ENCODE results near the gene CGNL1.

The CGNL1 gene

DNA sequence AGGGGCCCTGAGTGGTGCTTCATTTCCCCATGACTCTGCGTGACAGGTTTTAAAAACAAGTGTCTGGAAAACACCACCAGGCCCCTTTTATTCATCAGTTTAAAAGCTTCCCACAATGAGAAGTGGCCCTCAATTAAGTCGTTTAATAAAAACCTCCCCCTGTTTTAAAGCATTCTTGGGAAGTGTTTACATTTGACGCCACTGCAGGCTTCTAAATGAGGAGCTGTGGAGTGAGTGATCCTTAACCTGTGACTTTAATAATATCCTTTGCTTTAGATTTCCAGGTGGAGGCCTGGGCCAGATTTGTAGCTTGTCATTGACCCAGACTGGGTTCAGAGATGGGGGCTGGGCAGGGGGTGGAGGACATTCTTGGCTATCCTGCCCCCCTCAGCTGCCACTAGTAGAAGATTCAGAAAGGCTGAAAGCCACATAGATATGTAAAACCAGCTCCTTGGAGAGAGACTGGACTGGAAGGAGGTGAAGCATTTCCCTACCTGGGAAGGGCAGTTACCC lies 11.3 kb downstream of the CGNL1 start:
- no peak for DNase-seq (ENCODE audit: low spot score)

DNA sequence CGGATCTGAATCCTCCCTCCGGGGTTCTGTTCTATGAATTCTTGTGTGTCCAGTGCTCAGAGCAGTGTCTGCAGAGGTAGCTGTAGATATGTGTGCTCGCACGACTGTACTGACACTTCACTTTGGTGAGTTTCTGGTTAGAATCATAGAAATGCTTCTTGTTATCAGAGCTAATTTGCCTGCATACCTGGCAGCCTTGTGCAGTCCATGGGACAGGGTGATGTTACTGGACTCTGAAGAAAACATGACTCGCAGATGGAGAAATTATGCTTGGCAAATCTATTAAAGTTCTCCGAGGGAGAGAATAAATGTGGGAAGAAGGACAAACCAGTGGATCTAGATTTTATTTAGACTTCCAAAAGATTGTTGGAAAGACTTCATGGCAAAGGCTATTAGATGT lies 12.2 kb downstream of the CGNL1 start:
- DNase-seq (ENCODE audit: low spot score), result no peak

DNA sequence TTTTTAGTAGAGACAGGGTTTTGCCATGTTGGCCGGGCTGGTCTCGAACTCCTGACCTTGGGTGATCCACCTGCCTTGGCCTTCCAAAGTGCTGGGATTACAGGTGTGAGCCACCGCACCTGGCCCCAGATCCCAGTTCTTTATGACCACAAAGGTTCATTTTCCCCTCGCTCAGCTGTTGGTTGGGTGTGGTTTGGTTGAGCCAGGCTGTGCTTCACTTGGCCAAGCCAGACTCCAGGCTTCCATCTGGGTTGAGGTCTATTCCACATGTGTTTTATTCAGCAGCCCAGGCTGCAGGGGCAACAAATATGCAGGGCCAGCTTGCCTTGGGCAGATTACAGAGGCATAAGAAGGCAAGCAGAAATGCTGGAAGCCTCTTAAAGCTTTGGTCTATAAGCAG lies 13.7 kb downstream of the CGNL1 start:
- no peak for DNase-seq (ENCODE audit: low spot score)

DNA sequence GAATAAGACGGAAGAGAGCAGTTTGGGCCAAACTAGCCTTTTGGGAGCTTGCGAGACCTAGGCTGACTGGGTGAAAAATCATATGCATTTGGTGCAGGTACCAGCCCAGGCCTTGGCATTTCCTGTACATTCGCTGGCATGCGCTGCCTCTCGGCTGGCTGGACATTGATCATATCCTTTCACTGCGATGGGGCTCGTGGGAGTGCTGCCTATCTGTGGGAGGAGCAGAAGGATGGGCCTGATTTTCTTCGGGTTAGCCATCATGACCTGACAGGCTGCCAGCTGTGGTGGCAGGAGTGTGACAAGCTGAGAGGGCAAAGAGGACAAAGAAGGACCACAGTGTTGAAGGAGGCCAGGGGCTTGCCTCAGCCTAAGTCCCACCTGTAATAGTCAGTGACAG lies 14.3 kb downstream of the CGNL1 start:
- DNase-seq (ENCODE audit: low spot score), result no peak

DNA sequence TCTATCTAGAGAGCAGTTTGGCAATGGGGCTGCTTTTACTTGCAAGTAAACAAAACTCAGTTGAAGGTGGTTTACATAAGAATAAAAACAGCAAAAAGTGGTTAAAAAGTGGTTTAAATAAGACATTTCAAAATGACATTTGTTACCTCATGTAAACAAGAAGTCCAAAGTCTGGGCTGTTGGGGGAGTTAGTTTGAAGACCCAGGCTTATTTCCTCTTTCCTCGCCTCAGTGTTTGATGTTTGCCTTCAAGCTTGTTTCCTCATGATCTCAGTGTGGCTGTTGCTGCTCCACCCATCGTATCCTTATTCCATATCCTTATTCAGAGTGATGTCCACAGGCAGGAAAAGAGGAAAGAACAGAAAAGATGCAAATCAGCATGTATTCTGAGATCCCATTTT lies 15.2 kb downstream of the CGNL1 start:
- no peak for DNase-seq (ENCODE audit: low spot score)

DNA sequence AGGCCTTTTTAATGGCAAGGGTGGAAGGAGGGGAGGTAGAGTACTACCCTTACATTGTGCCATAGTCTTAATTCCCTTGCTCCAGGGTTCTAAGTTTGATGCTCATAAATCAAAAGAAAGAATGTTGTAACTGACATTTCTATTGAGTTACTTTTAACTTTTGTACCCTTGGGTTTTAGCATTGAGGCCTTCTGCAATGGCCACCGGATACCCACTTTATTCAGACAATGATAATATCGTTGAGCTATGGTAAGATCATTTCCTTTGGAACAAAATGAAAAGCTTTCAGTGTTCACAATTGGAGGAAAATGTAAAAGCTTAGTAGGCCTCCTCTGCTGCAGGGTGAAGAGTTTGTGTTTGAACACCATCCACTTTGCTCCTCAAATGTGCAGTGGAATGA lies 16.8 kb downstream of the CGNL1 start:
- DNase-seq (ENCODE audit: low spot score), result no peak

DNA sequence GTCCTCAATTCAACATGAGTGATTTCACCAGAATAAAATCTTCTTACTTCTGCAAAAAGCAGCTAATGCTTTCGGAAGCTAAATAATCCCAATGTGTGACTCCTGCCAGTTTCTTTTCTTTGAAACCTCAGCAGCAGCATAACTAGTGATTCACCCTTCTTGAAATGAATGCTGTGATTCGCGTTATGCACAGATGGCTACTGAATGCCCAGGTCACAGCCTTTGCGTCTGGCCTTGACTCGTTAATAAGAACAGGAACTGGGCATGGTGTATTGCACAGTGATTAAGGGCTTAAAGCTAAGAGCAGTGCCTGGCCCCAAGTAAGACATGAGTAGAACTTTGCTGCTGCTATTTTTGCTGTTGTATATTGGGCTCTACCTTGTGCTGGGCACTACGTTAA lies 19.0 kb downstream of the CGNL1 start:
- DNase-seq (ENCODE audit: low spot score), result no peak

DNA sequence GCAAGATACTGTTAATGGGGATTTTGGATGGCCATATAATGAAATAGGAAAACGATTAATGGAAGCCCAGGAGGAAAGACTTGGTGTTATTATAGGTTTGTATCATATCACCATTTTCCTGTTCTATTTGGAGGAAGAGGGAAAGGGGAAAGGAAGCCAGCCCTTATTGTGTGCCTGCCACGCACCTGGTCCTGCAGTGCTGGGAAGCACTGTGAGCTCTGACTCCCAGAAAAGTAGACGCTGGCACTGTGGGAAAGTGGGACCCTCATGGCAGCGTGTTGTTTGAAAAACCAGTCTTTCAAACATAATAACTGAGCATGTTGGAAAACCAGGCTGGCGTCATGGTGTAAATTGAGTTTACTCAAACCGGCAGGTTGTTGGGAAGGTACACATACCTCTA lies 22.0 kb downstream of the CGNL1 start:
- DNase-seq (ENCODE audit: low spot score), result no peak

DNA sequence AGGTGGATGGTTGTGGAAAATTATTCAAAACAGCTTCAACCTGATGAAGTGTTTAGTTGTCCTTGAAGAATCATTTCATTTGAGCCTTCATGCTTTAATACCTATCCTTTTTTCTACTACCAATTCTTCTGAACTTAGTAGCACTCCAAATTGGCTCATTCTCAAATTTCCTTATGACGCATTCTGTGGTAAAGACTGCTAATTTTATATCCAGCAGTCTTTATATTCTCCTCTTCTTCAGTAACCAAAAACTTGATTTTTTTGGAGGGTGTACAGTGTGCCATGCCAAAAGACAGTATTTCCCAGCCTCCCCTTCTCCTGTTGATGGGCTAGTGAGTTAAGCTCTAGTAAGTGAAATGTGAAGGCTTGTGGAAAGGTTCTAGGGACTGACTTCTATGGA lies 25.2 kb downstream of the CGNL1 start:
- DNase-seq (ENCODE audit: low spot score), result no peak

DNA sequence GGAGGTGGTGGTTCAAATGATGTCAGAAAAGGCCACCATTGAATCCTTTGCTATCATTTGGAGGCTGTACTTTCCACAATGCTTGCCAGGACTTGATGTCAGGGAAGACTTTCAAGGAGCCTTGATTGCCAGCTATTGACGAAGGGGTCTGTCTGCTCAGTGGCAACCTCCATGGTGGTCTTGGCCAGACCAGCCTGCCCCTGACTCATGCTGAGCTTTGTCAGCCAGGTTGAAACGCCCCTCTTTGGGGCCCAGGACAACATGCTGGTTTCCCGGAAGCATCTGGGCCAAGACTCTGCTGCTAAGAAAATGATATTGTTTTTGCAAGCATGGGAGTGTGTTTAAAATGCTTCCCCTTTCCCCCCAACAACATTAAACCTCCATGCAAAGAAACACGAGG lies 26.7 kb downstream of the CGNL1 start:
- DNase-seq (ENCODE audit: low spot score), result no peak

DNA sequence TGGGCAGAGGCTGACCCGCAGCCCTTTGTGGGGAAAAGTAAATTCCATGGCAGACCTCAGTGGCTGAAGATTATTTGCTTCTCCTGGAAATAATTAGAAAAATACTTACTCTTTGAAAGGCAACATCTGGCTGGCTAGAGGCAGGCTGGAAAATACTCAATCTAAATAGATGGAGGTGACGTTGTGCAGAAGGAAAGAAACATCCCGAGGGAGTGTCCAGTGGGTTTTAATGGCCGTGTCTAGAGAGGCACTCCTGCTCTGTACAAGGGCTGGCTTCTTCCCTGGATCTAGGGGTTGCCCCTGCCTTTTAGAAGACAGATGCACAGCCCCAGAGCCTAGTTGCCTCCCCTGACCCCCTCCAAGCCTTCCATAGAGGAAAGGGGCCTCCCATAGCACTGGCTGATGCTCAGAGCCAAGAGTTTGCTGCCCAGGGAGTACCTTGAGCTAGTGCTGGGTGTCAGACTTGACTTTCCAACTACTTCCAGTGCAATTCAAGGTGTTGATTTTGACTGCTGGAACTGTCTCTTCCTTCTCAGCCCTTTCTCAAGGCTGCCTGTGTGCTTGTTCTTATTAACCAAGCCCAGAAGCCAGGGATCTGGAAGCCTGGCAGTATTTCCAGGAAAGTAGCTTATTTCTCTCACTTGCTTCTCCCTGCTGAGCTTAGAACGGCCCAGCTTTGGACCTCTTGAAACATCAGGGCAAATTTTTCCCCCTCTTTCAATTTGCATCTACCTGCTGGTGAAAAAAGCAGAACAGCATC lies 27.4 kb downstream of the CGNL1 start:
- no peak for DNase-seq (ENCODE audit: low spot score)

DNA sequence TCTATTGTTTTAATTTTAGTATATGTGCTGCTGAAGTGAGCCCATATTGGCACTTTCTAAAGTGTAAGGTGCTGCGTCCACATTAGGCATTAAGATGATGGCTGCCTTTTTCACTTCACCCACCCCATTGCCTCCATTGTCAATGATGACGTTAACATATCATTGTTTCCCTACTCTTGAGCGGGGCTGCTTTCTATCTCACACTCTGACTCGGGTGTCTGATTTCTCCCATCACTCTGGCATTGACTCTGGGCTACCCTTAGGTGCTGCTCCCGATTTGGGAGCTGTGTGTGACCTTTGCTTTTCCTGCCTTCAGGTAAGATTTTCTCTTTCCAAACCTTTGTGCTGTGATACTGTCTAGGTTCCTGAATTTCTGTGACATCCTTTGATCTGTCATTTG lies 28.8 kb downstream of the CGNL1 start:
- DNase-seq (ENCODE audit: low spot score), result no peak

DNA sequence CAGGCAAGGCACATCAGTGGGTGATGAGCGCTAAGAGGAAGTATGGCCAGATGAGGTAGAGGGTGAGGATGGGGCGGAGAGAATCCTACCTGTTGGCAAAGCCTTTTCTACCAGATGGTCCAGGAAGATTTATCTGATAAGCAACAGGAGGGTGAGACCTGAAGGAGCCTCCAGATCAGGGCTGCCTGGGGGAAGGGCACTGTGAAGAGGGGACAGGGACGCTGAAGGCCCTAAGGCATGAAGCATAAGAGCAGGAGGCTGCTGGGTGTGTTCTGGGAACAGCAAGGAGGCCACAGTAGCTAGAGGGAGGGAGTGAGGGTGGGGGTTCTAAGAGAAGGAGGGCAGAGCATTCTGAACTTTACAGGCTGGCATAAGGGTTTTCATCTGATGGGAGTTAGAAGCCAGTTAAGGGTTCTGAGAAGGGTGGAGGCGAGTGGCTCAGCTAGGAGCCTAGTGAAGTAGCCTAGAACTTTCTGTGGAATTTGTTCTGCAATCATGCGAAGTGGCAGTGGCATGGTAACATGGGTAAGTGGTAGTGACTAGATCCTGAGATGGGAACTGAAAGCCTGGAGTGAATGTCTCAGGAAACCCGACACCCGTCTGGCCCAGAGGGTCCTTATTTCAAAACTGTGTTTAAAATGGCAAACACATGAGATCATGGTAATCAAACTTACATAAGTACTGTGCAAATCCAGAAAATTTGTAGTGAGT lies 29.9 kb downstream of the CGNL1 start:
- DNase-seq (ENCODE audit: low spot score), result no peak

DNA sequence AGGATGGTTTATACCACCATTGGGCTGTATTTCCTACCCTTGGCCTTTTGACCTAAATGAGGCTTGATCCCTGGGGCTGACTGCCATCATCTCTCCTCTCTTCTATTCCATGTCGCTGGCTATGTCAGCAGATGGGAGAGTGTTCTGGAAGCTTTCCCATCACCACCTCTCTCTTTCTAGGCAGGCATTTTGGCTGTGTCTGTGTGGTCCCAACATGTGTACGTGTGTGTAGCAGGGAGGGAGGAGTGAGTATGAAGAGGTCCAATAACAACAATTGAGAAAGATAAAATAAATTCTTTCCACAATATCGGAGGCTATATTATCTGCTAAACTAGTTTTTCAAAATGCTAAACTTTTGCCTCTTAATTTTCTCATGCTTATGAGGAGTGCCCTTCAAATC lies 34.1 kb downstream of the CGNL1 start:
- DNase-seq (ENCODE audit: low spot score), result no peak

DNA sequence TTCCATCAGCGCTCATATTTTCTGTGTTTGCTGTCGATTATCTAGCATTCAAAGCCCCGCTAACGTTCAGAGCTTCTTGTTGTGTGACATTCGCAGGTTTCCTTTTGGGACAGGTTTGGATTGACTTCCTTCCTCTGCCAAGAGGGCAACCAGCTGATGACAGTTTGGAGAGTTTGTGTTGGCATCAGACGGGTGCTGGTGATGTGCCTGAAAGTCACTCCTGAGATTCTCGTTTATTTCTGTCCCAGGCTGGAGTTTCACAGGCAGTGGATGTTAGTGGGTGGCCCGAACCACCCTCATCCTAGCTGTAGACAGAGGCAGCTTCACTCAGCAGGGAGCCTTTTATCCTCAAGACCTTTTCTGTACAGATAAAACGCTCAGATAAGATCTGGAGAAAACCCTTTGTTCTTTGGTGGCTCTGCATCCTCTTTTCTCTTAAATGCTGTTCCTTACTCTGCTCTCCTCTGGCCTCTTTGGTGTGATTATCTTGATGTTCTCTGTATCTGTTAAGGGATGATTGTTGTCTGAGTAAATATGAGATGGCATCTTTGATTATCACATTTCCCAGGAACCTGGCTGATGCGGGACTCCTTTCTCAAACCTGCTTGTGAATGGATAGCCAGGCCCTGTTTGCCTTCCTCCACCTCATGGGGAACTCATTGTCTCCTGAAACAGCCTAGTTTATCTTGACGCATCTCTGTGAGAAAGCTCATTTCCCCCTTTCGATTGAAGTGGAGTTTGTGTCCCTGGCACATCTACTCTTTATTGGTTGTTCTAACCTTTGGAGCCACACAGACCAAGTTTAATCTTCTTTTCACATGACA lies 35.9 kb downstream of the CGNL1 start:
- DNase-seq (ENCODE audit: low spot score), result no peak

DNA sequence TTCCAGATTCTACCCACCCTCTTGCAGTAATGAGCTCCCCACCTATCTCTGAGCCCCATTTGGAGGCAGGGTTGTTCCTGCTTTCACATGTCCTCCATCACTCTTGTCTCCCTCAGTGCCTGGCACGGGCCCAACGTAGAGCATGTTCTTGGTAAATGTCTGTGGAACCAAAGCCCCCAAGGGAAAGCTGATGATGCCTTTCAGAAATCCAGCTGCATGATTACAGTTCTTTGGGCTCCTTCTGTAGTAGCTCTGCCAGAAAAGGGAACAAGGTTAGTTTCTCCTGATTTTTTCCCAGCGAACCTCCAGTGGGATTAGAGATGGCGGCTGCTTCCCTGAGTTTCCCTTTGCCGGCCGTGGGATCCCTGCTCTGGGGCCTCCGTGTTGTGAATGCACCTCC lies 39.3 kb downstream of the CGNL1 start:
- DNase-seq (ENCODE audit: low spot score), result no peak

DNA sequence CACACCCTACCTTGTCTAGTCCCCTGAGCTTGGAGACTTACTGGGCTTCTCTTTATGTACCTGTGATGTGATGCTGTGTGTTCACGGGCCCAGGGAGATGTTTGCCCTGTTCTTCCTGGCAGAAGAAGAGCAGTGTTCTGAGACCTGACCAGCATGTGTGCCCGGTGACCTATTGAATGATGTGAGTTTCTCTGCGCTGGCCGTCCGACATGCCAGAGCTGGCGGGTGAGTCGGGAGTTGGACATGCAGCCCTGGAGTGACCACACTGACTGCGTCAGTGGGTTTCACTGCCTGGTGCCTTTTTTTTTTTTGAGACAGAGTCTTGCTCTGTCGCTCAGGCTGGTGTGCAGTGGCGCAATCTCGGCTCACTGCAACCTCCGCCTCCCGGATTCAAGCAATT lies 42.3 kb downstream of the CGNL1 start:
- no peak for DNase-seq (ENCODE audit: low spot score)

DNA sequence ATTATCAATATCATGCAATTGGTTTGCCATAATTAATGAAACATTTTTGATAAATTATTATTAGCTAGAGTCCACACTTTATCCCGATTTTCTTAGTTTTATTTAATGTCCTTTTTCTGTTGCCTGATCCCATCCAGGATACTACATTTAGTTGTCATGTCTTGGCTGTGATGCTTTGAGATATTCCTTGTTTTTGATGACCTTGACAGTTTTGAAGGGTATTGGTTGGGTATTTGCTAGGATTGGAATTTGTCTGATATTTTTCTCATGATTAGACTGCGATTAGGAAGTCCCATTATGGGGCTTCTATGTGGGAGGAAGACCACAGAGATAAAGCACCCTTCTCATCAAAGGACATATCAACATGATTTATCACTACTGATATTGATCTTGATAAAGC lies 43.0 kb downstream of the CGNL1 start:
- DNase-seq (ENCODE audit: low spot score), result no peak

DNA sequence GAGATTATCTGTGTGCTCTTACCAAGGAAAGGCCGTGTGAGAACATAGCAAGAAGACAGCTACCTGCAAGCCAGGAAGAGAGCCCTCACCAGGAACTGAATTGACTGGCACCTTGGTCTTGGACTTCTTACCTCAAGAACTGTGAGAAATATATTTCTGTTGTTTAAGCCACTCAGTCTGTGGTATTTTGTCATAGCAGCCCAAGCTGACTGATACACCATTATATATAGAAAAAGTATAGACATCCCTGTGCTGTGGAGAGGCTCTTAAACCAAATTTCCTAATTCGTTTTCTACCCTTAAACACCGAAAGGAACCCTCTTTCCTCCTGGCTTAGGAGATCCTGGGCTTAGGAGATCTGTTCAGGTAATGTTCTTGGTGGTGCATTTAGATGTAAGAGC lies 44.8 kb downstream of the CGNL1 start:
- no peak for DNase-seq (ENCODE audit: low spot score)

DNA sequence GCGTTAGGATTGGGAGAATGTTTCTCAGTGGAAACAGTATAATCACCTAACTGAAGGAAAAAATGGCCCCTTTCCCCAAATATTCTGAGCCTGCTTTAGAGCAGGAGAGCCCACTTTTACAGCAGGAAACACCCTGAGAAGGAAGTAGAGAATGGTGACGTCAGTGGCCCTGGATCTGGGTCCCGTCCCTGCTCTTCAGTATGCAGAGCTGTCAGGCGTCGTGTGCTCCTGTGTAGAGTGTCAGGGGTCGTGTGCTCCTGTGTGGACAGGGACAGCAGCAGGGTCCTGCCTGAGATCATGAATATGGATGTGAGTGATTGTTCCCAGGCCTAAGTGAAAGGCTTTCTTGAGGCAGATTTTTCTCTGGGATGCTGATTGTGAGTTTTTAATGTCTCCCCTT lies 45.2 kb downstream of the CGNL1 start:
- DNase-seq (ENCODE audit: low spot score), result no peak

DNA sequence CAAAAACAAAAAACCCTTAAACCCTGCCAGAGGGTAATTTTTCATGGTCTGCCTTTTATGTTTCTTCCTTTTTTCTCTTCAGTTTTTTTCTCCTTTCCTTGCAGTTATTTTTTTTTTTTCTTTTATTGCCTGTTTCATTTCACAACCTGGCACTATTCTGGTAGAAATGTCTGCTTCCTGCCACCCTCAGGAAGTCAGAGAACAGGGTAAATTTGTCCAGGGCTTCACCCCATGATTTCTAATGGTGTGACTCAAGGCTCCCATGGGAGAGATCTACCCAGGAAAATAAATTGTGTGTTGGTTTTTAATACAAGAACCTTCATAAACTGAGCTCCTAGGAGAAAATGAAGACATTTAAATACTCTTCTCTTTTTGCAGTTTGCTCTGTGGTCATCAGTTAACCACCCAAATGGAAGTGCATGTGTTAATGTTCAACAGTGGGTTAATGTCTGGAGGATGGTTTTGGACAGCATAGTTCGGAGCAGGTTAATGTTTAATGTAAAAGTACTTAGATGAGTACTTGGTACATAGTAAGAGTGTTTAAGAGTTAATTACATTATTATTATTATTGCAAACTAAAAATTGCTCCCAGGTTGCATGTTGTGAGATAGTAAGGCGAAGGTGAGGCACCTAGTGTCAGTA lies 45.9 kb downstream of the CGNL1 start:
- no peak for DNase-seq (ENCODE audit: low spot score)

DNA sequence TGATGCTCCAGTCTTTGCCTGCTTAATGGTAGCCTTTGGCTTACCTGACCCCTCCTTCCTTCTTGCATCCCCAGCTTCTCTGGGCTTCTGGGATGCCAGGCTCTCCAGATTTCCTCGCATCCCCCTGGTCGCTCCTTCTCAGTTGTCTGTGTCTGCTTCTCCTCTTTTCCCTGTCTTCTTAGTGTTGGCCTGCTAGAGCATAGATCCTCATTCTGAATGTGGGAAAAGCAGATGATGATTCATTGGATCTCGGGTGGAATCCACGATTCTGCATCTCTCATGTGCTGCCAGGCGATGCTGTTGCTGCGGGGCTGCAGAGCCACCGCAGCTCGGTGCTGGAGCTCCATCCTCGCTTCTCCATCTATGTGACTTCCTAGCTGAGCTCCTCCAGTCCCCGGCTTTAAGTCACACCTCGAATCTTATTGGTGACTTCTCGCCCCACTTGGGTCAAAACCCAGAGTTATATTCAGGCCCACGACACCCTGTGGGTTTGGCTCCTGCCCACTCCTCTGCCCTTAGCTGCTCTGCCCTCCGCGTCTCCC lies 47.4 kb downstream of the CGNL1 start:
- DNase-seq (ENCODE audit: low spot score), result no peak
